IMR-90 (cell line): ENCODE results near the gene CYTH1. TPM values are rescaled to one million over a fixed set of nuclear protein-coding genes. Genes with fewer than 3 reads are reported as not detected.

Experiments used
- ATAC-seq: fragments of 200-7000 bp; cut with Tn5 transposase; 2 replicates; pipeline ENCODE4 v1.9.1; 2020; ENCODE audit warnings: low read depth, mild to moderate bottlenecking, moderate library complexity
- BruUV-seq: library from RNA; stranded (reverse); fragments of 400-500 nt; replicated peaks from 2 replicates; lab custom pipeline; 2021; lab: Mats Ljungman, UMichigan
- CTCF ChIA-PET: fragments of 300-600 bp; formaldehyde crosslinking; extraction: SDS; loops from one replicate; lab custom pipeline; 2021; ENCODE audit warnings: antibody characterized with exemption; lab: Yijun Ruan, JAX
- POLR2A ChIA-PET: fragments of 300-600 bp; sonication (Branson Sonifier 250); formaldehyde crosslinking; loops from one replicate; lab custom pipeline; 2022; ENCODE audit warnings: antibody characterized with exemption; ENCODE audit not compliant: unreplicated experiment; lab: Charles Lee
- DNase-seq: peaks from one replicate; pipeline ENCODE4 v3.0.0; 2013
- H2AFZ ChIP-seq: replicated peaks from 2 replicates; pipeline ENCODE3; 2013; ENCODE audit warnings: low read length, mild to moderate bottlenecking; ENCODE audit not compliant: poor library complexity
- H2AK5ac ChIP-seq: 2 replicates; pipeline ENCODE4 v1.6.1; 2013; ENCODE audit warnings: low read depth, low read length, inconsistent platforms
- H2AK9ac ChIP-seq: replicated peaks from 2 replicates; pipeline ENCODE3; 2013; ENCODE audit warnings: mild to moderate bottlenecking, low read depth, low read length, moderate library complexity; ENCODE audit not compliant: poor library complexity
- H2BK120ac ChIP-seq: 2 replicates; pipeline ENCODE4 v1.6.1; 2013; ENCODE audit warnings: low read depth, low read length, inconsistent platforms
- H2BK15ac ChIP-seq: 3 replicates; pipeline ENCODE4 v1.6.1; 2013; ENCODE audit warnings: low read depth, low read length, inconsistent platforms
- H2BK20ac ChIP-seq: 2 replicates; pipeline ENCODE4 v1.6.1; 2013; ENCODE audit warnings: low read depth, mild to moderate bottlenecking, inconsistent platforms, low read length, moderate library complexity
- H2BK5ac ChIP-seq: 2 replicates; pipeline ENCODE4 v1.6.1; 2013; ENCODE audit warnings: mild to moderate bottlenecking, low read depth, low read length, inconsistent platforms; ENCODE audit not compliant: poor library complexity, severe bottlenecking
- H3K14ac ChIP-seq: replicated peaks from 2 replicates; pipeline ENCODE4 v1.6.1; 2013; ENCODE audit warnings: low read depth, low read length, inconsistent platforms
- H3K18ac ChIP-seq: 2 replicates; pipeline ENCODE4 v1.6.1; 2013; ENCODE audit warnings: low read depth, low read length, control low read depth
- H3K23ac ChIP-seq: 2 replicates; pipeline ENCODE4 v1.6.1; 2013; ENCODE audit warnings: low read depth, low read length, inconsistent platforms
- H3K27ac ChIP-seq: 2 replicates; pipeline ENCODE4 v1.5.1; 2013; ENCODE audit warnings: mild to moderate bottlenecking, control low read depth, low read length; ENCODE audit not compliant: insufficient read depth
- H3K27me3 ChIP-seq: 2 replicates; pipeline ENCODE4 v1.6.1; 2013; ENCODE audit warnings: low read length; ENCODE audit not compliant: control insufficient read depth, insufficient read depth
- H3K36me3 ChIP-seq: 2 replicates; pipeline ENCODE4 v1.6.1; 2013; ENCODE audit warnings: low read length, mixed read lengths; ENCODE audit not compliant: control insufficient read depth, insufficient read depth
- H3K4ac ChIP-seq: 2 replicates; pipeline ENCODE4 v1.6.1; 2013; ENCODE audit warnings: low read depth, low read length, inconsistent platforms
- H3K4me1 ChIP-seq: 2 replicates; pipeline ENCODE4 v1.6.1; 2013; ENCODE audit warnings: low read length, mixed read lengths; ENCODE audit not compliant: control insufficient read depth, insufficient read depth
- H3K4me2 ChIP-seq: 2 replicates; pipeline ENCODE4 v1.6.1; 2013; ENCODE audit warnings: low read depth, mild to moderate bottlenecking, control low read depth, low read length, moderate library complexity
- H3K4me3 ChIP-seq: 2 replicates; pipeline ENCODE4 v1.5.1; 2013; ENCODE audit warnings: low read depth, mild to moderate bottlenecking, control low read depth, low read length, moderate library complexity; ENCODE audit not compliant: insufficient read depth
- H3K56ac ChIP-seq: 2 replicates; pipeline ENCODE4 v1.6.1; 2013; ENCODE audit warnings: low read length, inconsistent platforms; ENCODE audit not compliant: insufficient read depth; ENCODE audit errors: extremely low read depth
- H3K79me1 ChIP-seq, 2 experiments: 2 replicates each; pipeline ENCODE4 v1.6.1; 2013; ENCODE audit warnings: low read length in 2 of 2, inconsistent platforms in 1 of 2, low read depth in 1 of 2
- H3K9ac ChIP-seq: 2 replicates; pipeline ENCODE4 v1.6.1; 2013; ENCODE audit warnings: low read depth, low read length, control low read depth
- H3K9me1 ChIP-seq: 2 replicates; pipeline ENCODE4 v1.6.1; 2013; ENCODE audit warnings: low read length, inconsistent platforms; ENCODE audit not compliant: insufficient read depth
- H3K9me3 ChIP-seq: 2 replicates; pipeline ENCODE4 v1.6.1; 2013; ENCODE audit warnings: low read length; ENCODE audit not compliant: control insufficient read depth, insufficient read depth
- H4K20me1 ChIP-seq: 2 replicates; pipeline ENCODE4 v1.6.1; 2013; ENCODE audit warnings: low read length, inconsistent platforms; ENCODE audit not compliant: insufficient read depth
- H4K5ac ChIP-seq: 2 replicates; pipeline ENCODE4 v1.6.1; 2013; ENCODE audit warnings: mild to moderate bottlenecking, low read depth, low read length, control low read depth
- H4K8ac ChIP-seq, 2 experiments: 2 replicates each; pipeline ENCODE4 v1.6.1; 2013; ENCODE audit warnings: low read depth in 2 of 2, low read length in 2 of 2, control low read depth in 1 of 2, inconsistent platforms in 1 of 2
- H4K91ac ChIP-seq: 2 replicates; pipeline ENCODE4 v1.6.1; 2013; ENCODE audit warnings: low read depth, low read length, inconsistent platforms; ENCODE audit not compliant: insufficient read depth
- CEBPB ChIP-seq: IDR thresholded peaks from 2 replicates; pipeline ENCODE4 v1.6.1; 2012; ENCODE audit warnings: low read depth, low read length, improper control_type of control experiment
- NFE2L2 ChIP-seq: fragments of 150-350 bp; IDR thresholded peaks from 2 replicates; pipeline ENCODE4 v1.6.1; 2016; ENCODE audit warnings: low read depth, mild to moderate bottlenecking, low read length
- RAD21 ChIP-seq: IDR thresholded peaks from 2 replicates; pipeline ENCODE4 v1.6.1; 2012; ENCODE audit warnings: low read length, improper control_type of control experiment
- RFX5 ChIP-seq: IDR thresholded peaks from 2 replicates; pipeline ENCODE4 v1.8.0; 2012; ENCODE audit warnings: low read depth, mild to moderate bottlenecking, low read length, moderate library complexity
- SMC3 ChIP-seq: fragments of 150-350 bp; IDR thresholded peaks from 2 replicates; pipeline ENCODE4 v1.6.1; 2016; ENCODE audit warnings: low read depth, mild to moderate bottlenecking, antibody characterized with exemption, low read length, moderate library complexity
- WGBS, 2 experiments: methylation state at CpG; one replicate each; pipeline versions ENCODE4 v1.1.5 to v1.1.7; 2013; ENCODE audit warnings: missing lambda C conversion rate in 2 of 2; ENCODE audit not compliant: insufficient read length in 1 of 2; ENCODE audit errors: extremely low coverage in 2 of 2; 5-methylcytosine and 5-hydroxymethylcytosine counted together
- dilution Hi-C: fragments of 300-500 bp; cut with HindIII; formaldehyde crosslinking; loops from one replicate; pipeline ENCODE4 v1.14.3; 2018; ENCODE audit warnings: low sequenced_read_pairs; ENCODE audit not compliant: unreplicated experiment
- in situ Hi-C: fragments of 300-500 bp; cut with MboI; formaldehyde crosslinking; loops from 3 replicates; pipeline ENCODE4 v1.14.3; 2019; ENCODE audit warnings: low sequenced_read_pairs, inconsistent platforms, mixed read lengths
- intact Hi-C: fragments of 100-400 bp; cut with micrococcal nuclease; formaldehyde crosslinking; loops from 2 replicates; pipeline ENCODE4 v1.10.0; 2022
- polyA plus RNA-seq, 3 experiments: library from polyadenylated mRNA; depleted of rRNA; stranded (reverse); fragments of >200 nt; gene quantifications; 2 replicates each; pipeline ENCODE4 v1.2.3, GENCODE V29; 2012; ENCODE audit warnings: low replicate concordance in 1 of 3
- total RNA-seq: library from RNA; depleted of rRNA; stranded (reverse); fragments of >200 nt; gene quantifications from 2 replicates; pipeline ENCODE4 v1.2.3, GENCODE V29; 2012
- TF ChIP-seq, protein P1 (sequence below): fragments of 150-350 bp; IDR thresholded peaks from 2 replicates; pipeline ENCODE4 v1.6.1; 2016; ENCODE audit warnings: low read depth, mild to moderate bottlenecking, low read length, moderate library complexity, borderline replicate concordance
- TF ChIP-seq, protein P2 (sequence below): conservative IDR thresholded peaks from 2 replicates; pipeline ENCODE4 v1.5.1; 2012; ENCODE audit warnings: mild to moderate bottlenecking, low read depth, low read length, improper control_type of control experiment
- TF ChIP-seq, protein P3 (sequence below): fragments of 150-350 bp; IDR thresholded peaks from 2 replicates; pipeline ENCODE4 v1.6.1; 2017; ENCODE audit warnings: mild to moderate bottlenecking, antibody characterized with exemption, low read length, low read depth

CYTH1 gene
- total and polyA plus RNA-seq, 2 of the 4 experiments (the other 2 are of a cell fraction) = 7.9 to 12.4 TPM

DNA sequence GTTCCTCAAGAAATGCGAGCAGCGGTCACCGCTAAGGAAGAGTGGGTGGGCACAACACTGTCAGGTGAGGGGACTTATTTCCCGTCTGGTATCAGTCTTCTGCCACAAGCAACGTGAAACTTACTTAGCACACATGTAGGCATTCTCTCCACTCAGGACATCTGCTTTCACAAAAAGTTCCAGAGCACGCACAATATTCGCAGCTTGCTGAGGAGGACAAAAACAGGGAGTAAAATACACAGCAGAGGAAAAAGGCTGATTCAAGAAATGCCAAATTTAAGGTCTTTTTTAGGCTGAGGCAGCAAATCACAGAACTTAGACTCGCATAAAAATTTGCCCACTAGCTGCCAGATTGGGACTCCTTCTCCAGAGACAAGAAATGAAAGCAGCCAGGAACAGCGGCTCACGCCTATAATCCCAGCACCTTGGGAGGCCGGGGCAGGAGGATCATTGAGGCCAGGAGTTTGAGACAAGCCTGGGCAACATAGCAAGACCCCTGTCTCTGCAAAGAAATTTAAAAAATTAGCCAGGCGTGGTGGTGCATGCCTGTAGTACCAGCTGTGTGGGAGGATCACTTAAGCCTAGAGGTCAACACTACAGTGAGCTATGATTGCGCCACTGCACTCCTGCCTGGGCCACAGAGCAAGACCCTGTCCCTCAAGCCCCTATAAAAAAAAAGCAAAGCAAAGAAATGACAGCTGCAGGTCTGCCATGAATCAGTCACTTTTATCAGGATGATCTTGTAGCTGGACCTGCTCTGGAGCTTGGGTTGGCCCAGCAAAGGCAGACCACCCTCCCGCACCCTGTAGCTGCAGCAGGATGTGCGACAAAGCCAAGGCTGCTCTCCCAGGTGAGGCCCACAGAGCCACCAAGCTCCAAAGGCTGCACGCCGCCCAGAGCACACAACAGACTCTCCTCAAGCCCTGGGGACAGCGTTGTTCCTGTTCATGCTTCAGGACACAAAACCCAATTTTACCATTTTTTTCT, 38.0 kb upstream of the CYTH1 start:
- Histone ChIP-seq H4K20me1 (peaks cover 16% of the 10 kb centered on the region), H3K9me3 (no peaks in the 10 kb centered on the region), H2AFZ (no peak overlapping the region), H3K18ac (no peak overlapping the region), H3K9ac (no peak overlapping the region), H2BK120ac (no peak overlapping the region), H3K36me3 (peaks cover 63% of the 10 kb centered on the region), H3K79me1 (peaks cover 33 to 86% of the 10 kb centered on the region in 2 experiments), H3K27me3 (no peaks in the 10 kb centered on the region), H2AK5ac (no peak overlapping the region), H2BK15ac (no peak overlapping the region), H4K91ac (no peak overlapping the region), H3K4me1 (peaks cover 16% of the 10 kb centered on the region), H2AK9ac (no peak overlapping the region), H2BK5ac (no peak overlapping the region), H3K14ac (no peak overlapping the region), H3K9me1 (peaks cover 15% of the 10 kb centered on the region), H3K4me3 (no peak overlapping the region), H2BK20ac (no peak overlapping the region), H3K4me2 (no peak overlapping the region), H3K23ac (no peak overlapping the region), H3K4ac (no peak overlapping the region), H3K27ac (no peak overlapping the region), H3K56ac (no peak overlapping the region), H4K8ac (no peak overlapping the region), H4K5ac (no peak overlapping the region)
- DNase-seq (no peak), ATAC-seq (no peak)
- 90% methylated on average over 4 of the region's 18 CpGs; no CpG with 5 or more reads in 1 of the 2 experiments for WGBS, 2 experiments
- no TSS peak for BruUV-seq
- intact Hi-C loops (loop anchor here (10.0 kb wide), 1 partner anchor 325 kb away; no protein-coding TSS in a partner anchor), dilution Hi-C loops (no loop called here), in situ Hi-C loops (no loop called here)
- CTCF ChIA-PET = interaction anchor here (0.9 kb wide), 1 partner anchor 15 kb away, joined by 3 read pairs; no protein-coding TSS in a partner anchor
- TF ChIP-seq, protein P1, sequence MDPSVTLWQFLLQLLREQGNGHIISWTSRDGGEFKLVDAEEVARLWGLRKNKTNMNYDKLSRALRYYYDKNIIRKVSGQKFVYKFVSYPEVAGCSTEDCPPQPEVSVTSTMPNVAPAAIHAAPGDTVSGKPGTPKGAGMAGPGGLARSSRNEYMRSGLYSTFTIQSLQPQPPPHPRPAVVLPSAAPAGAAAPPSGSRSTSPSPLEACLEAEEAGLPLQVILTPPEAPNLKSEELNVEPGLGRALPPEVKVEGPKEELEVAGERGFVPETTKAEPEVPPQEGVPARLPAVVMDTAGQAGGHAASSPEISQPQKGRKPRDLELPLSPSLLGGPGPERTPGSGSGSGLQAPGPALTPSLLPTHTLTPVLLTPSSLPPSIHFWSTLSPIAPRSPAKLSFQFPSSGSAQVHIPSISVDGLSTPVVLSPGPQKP = no peak
- TF ChIP-seq, protein P2, sequence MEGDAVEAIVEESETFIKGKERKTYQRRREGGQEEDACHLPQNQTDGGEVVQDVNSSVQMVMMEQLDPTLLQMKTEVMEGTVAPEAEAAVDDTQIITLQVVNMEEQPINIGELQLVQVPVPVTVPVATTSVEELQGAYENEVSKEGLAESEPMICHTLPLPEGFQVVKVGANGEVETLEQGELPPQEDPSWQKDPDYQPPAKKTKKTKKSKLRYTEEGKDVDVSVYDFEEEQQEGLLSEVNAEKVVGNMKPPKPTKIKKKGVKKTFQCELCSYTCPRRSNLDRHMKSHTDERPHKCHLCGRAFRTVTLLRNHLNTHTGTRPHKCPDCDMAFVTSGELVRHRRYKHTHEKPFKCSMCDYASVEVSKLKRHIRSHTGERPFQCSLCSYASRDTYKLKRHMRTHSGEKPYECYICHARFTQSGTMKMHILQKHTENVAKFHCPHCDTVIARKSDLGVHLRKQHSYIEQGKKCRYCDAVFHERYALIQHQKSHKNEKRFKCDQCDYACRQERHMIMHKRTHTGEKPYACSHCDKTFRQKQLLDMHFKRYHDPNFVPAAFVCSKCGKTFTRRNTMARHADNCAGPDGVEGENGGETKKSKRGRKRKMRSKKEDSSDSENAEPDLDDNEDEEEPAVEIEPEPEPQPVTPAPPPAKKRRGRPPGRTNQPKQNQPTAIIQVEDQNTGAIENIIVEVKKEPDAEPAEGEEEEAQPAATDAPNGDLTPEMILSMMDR = no peak
- TF ChIP-seq RAD21 = no peak
- no peak for TF ChIP-seq CEBPB
- TF ChIP-seq, protein P3, sequence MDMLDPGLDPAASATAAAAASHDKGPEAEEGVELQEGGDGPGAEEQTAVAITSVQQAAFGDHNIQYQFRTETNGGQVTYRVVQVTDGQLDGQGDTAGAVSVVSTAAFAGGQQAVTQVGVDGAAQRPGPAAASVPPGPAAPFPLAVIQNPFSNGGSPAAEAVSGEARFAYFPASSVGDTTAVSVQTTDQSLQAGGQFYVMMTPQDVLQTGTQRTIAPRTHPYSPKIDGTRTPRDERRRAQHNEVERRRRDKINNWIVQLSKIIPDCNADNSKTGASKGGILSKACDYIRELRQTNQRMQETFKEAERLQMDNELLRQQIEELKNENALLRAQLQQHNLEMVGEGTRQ = no peak
- no peak for TF ChIP-seq RFX5
- TF ChIP-seq NFE2L2 = no peak
- TF ChIP-seq SMC3 = no peak
- POLR2A ChIA-PET = no interaction called here
